Nephron (organoid): ENCODE results near the gene MYOZ3.
A peak's percentile ranks its signal among the peaks of the same experiment; 100 is the strongest.

Experiments
- H3K27ac Mint-ChIP-seq, 3 experiments: 2 replicates each; pipeline ENCODE4 v1.8.0; 2020; ENCODE audit warnings: mixed read lengths in 3 of 3, mild to moderate bottlenecking in 2 of 3, moderate library complexity in 1 of 3
- H3K27me3 Mint-ChIP-seq: 2 replicates; pipeline ENCODE4 v1.8.0; 2021; ENCODE audit warnings: low read depth, mild to moderate bottlenecking, moderate library complexity, mixed read lengths
- H3K36me3 Mint-ChIP-seq: 2 replicates; pipeline ENCODE4 v1.8.0; 2020; ENCODE audit warnings: low read depth, mixed read lengths
- H3K4me1 Mint-ChIP-seq: 2 replicates; pipeline ENCODE4 v1.8.0; 2020; ENCODE audit warnings: mixed read lengths
- H3K4me3 Mint-ChIP-seq, 3 experiments: 2 replicates each; pipeline ENCODE4 v1.8.0; 2020; ENCODE audit warnings: mild to moderate bottlenecking in 3 of 3, mixed read lengths in 3 of 3, moderate library complexity in 2 of 3
- H3K9me3 Mint-ChIP-seq: 2 replicates; pipeline ENCODE4 v1.8.0; 2020; ENCODE audit warnings: mixed read lengths
- TF ChIP-seq, protein P1 (sequence below), 3 experiments: fragments of 200-600 bp; sonication (generic); IDR thresholded peaks; one replicate each; pipeline ENCODE4 v1.5.0; 2021; ENCODE audit warnings: antibody characterized with exemption in 3 of 3; ENCODE audit not compliant: unreplicated experiment in 3 of 3

MYOZ3 gene

DNA sequence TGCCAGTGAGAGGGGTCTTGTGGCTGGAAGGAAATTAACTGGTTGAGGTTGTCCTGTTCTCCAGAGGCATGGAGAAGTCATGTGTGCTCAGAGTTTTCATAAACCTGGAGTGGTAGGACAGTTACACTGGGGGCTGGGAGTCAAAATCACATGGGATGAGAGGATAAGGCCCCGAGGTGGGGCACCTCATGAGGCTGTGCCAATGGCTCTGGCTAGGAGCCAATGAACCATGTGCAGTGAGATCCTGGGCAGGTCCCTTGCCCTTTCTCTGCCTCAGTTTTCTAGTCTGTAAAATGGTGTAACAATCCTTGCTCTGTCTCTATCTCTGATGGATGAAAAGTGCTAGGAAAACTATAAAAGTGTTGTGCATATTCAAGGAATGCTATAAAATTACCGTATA is 27.6 kb upstream of the MYOZ3 start:
- H3K27me3 Mint-ChIP-seq, result peaks cover 3% of the 10 kb centered on the region
- peaks cover 78% of the 10 kb centered on the region for H3K4me1 Mint-ChIP-seq
- H3K4me3 Mint-ChIP-seq, result no peak overlapping the region
- TF ChIP-seq, protein P1, sequence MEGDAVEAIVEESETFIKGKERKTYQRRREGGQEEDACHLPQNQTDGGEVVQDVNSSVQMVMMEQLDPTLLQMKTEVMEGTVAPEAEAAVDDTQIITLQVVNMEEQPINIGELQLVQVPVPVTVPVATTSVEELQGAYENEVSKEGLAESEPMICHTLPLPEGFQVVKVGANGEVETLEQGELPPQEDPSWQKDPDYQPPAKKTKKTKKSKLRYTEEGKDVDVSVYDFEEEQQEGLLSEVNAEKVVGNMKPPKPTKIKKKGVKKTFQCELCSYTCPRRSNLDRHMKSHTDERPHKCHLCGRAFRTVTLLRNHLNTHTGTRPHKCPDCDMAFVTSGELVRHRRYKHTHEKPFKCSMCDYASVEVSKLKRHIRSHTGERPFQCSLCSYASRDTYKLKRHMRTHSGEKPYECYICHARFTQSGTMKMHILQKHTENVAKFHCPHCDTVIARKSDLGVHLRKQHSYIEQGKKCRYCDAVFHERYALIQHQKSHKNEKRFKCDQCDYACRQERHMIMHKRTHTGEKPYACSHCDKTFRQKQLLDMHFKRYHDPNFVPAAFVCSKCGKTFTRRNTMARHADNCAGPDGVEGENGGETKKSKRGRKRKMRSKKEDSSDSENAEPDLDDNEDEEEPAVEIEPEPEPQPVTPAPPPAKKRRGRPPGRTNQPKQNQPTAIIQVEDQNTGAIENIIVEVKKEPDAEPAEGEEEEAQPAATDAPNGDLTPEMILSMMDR (IDR thresholded peaks at IDR 0.05; ENCODE audit: unreplicated experiment in 3 of 3), result no peak
- no peaks in the 10 kb centered on the region for H3K36me3 Mint-ChIP-seq
- H3K27ac Mint-ChIP-seq, result peak overlapping the region in 2 of 3 experiments; percentile 42 to 81
- H3K9me3 Mint-ChIP-seq, result no peaks in the 10 kb centered on the region

DNA sequence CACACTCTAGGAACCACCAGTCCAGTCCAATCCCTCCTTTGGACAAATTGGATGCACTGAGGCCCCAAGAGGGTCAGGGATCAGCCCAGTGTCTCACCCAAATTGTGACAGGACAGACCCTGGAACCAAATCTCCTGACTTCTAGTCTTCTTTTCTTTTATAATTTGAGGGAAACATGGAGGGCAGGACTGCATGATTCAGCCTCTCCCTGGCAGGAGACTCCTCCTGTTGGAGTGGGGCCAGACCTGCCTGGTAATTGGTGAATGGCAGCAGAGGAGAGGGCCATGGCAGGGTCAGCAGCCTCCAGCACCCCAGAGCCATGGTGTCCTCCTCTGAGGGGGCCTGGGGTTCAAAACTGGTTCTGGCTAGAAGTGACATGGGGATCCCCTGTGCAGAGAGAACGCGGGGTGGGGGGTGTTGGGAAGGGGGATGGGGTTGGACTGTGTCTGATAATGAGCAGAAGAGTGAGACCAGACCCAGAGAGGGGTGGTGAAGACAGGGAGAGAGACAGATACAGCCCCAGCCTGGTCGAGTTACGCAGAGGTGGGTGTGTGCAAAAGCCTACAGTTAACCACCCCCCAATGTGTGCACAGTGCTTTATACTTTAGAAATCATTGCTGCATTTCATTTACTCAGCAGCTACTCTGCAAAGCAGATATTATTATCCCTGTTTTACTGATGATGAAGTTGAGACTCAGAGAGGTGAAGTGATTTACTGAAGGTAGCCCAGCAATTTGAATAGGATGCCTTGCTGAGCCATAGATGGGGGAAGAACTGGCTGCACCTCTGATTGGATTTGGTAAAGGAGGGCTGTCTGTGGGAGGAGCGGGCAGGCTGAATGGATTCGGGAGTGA is 24.4 kb upstream of the MYOZ3 start:
- Mint-ChIP-seq H3K4me3 (no peak overlapping the region), H3K9me3 (no peaks in the 10 kb centered on the region)

GRCh38 chr5:150637245-150638052 is 23.6 kb upstream of the MYOZ3 start:
- Mint-ChIP-seq H3K27me3 (peaks cover 5% of the 10 kb centered on the region), H3K36me3 (no peaks in the 10 kb centered on the region), H3K9me3 (no peaks in the 10 kb centered on the region), H3K4me3 (peak overlapping the region; percentile 10 to 67 (median 61)), H3K4me1 (peaks cover 87% of the 10 kb centered on the region), H3K27ac (peak overlapping the region; percentile 96 to 98 (median 97))
- TF ChIP-seq, protein P1 (IDR thresholded peaks at IDR 0.05; ENCODE audit: unreplicated experiment in 3 of 3), result no peak

More for the DNA sequence above, 24.4 kb upstream of the MYOZ3 start:
- peaks cover 86% of the 10 kb centered on the region for H3K4me1 Mint-ChIP-seq
- TF ChIP-seq, protein P1 (IDR thresholded peaks at IDR 0.05; ENCODE audit: unreplicated experiment in 3 of 3), result no peak
- peaks cover 5% of the 10 kb centered on the region for H3K27me3 Mint-ChIP-seq
- H3K27ac Mint-ChIP-seq, result peak overlapping the region; percentile 96 to 98 (median 97)
- no peaks in the 10 kb centered on the region for H3K36me3 Mint-ChIP-seq

- H3K36me3 Mint-ChIP-seq, result peaks cover 2% of the 10 kb centered on the region
- H3K27me3 Mint-ChIP-seq, result peaks cover 5% of the 10 kb centered on the region
- TF ChIP-seq, protein P1 (IDR thresholded peaks at IDR 0.05; ENCODE audit: unreplicated experiment in 3 of 3), result no peak
- no peaks in the 10 kb centered on the region for H3K9me3 Mint-ChIP-seq
- H3K4me1 Mint-ChIP-seq, result peaks cover 87% of the 10 kb centered on the region
- peak overlapping the region; percentile 96 to 98 (median 97) for H3K27ac Mint-ChIP-seq
- H3K4me3 Mint-ChIP-seq, result peak overlapping the region in 2 of 3 experiments; percentile 0 to 40
Measured at GRCh38 chr5:150638053-150638444, 23.0 kb upstream of the MYOZ3 start.

DNA sequence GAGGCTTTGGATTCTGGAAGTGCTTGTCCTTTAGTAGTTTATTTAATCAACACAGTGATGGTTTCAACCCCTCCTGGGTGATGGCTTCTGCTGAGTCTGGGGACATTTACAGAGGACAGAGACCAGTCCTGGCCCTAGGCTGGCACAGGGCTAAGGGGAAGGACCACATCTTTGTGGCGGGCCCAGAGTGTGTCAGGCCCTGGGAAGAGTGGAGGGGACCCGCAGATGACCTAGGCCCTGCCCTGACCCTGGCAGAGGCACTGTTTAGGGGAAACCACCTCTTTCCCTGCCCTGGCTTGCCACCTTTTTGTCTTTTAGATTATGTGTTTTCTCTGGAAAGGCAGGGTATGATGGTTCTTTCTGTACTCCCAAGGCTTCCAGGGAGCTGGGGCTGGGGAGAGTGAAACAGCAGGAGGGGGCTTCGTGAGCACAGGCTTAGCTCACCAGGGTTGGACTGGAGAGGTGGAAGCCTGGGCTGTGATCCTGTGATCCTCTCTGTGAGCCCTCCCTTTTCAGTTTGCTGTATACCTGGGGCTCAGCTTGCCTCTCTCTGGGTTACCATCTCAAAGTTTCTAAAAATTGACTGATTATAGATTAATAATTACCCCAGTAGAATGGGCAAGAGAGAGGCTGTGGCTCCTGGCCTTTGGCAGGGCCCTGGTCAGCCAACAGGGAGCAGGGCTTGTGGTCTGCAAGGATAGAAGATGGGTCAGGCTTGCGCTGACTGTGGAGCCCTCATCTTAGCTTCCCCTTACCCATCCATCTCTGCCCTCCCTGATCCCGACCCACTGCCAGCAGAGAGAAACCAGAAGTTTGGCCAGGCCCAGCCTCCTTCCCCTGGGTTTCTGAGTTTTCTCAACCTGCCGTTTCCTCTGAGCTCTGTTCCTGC is 22.3 kb upstream of the MYOZ3 start:
- Mint-ChIP-seq H3K27ac (peak overlapping the region; percentile 96 to 98 (median 97)), H3K27me3 (peaks cover 5% of the 10 kb centered on the region), H3K4me3 (peak overlapping the region; percentile 23 to 91 (median 33)), H3K4me1 (peaks cover 86% of the 10 kb centered on the region), H3K9me3 (no peaks in the 10 kb centered on the region), H3K36me3 (peaks cover 5% of the 10 kb centered on the region)
- TF ChIP-seq, protein P1 (IDR thresholded peaks at IDR 0.05; ENCODE audit: unreplicated experiment in 3 of 3), result no peak
